ENCODE measurements around the gene LMNTD1. TPM values are rescaled to one million over a fixed set of nuclear protein-coding genes. Genes with fewer than 3 reads are reported as not detected.
"Not testable (repeated sequence)": the region's sequence is repeated elsewhere in the genome, so short reads cannot be mapped to it uniquely, and the experiment has no call there.

Gene LMNTD1
- not detected for total RNA-seq
- not detected for polyA plus RNA-seq

GRCh38 chr12:25553098-25553497, at the start of gene LMNTD1:
LMNTD1 (minus strand) TSS chr12:25553283; CDS start chr12:25552959, 324 bp downstream.
- no peak for DNase-seq (ENCODE audit: low spot score)
- 2% methylated on average over 1 of the region's 1 CpG for WGBS
- H3K9me3 ChIP-seq (ENCODE audit: control insufficient read depth in 4 of 4, low read length in 3 of 4): no peaks in the 10 kb centered on the region

GRCh38 chr12:25598956-25599355, 45.9 kb upstream of the LMNTD1 start:
- Histone ChIP-seq H3K27me3 (ENCODE audit: control insufficient read depth in 4 of 4, insufficient read depth in 4 of 4, low read length in 3 of 4) (no peaks in the 10 kb centered on the region), H3K4me1 (ENCODE audit: control insufficient read depth in 4 of 4, insufficient read depth in 4 of 4, low read length in 3 of 4) (no peaks in the 10 kb centered on the region), H3K4me3 (ENCODE audit: low read depth in 1 of 3, low read length in 3 of 3) (no peak overlapping the region), H3K9ac (ENCODE audit: low read depth in 1 of 2, low read length in 2 of 2) (no peak overlapping the region), H3K27ac (ENCODE audit: low read depth in 1 of 2, low read length in 2 of 2) (no peak overlapping the region), H3K9me3 (ENCODE audit: control insufficient read depth in 4 of 4, low read length in 3 of 4) (peaks cover 0 to 9% (median 0%) of the 10 kb centered on the region in 4 donors), H3K36me3 (ENCODE audit: control insufficient read depth in 4 of 4, insufficient read depth in 3 of 4, low read depth in 1 of 4, low read length in 3 of 4) (no peaks in the 10 kb centered on the region)
- 87% methylated on average over 3 of the region's 3 CpGs for WGBS
- DNase-seq (ENCODE audit: low spot score): no peak
- TF ChIP-seq CTCF (IDR thresholded peaks at IDR 0.05; ENCODE audit: low read depth, low read length, missing input control) (no peak), GABPA (IDR thresholded peaks at IDR 0.05 in 1 of 2, conservative IDR thresholded peaks at IDR 0.05 in 1 of 2) (no peak), ZBTB33 (IDR thresholded peaks at IDR 0.05) (no peak), SP1 (IDR thresholded peaks at IDR 0.05) (no peak)

More at GRCh38 chr12:25553098-25553497, at the start of gene LMNTD1:
- no peaks in the 10 kb centered on the region for H3K36me3 ChIP-seq (ENCODE audit: control insufficient read depth in 4 of 4, insufficient read depth in 3 of 4, low read depth in 1 of 4, low read length in 3 of 4)
- H3K27me3 ChIP-seq (ENCODE audit: control insufficient read depth in 4 of 4, insufficient read depth in 4 of 4, low read length in 3 of 4): no peaks in the 10 kb centered on the region
- TF ChIP-seq FOXA1 (IDR thresholded peaks at IDR 0.05): no peak
- no peak for TF ChIP-seq NR2F2 (IDR thresholded peaks at IDR 0.05)
- no peak for TF ChIP-seq JUND (IDR thresholded peaks at IDR 0.05)
- H3K9ac ChIP-seq (ENCODE audit: low read depth in 1 of 2, low read length in 2 of 2): no peak within 1 kb of the TSS
- H3K27ac ChIP-seq (ENCODE audit: low read depth in 1 of 2, low read length in 2 of 2): no peak within 1 kb of the TSS
- no peak within 1 kb of the TSS for H3K4me3 ChIP-seq (ENCODE audit: low read depth in 1 of 3, low read length in 3 of 3)
- H3K4me1 ChIP-seq (ENCODE audit: control insufficient read depth in 4 of 4, insufficient read depth in 4 of 4, low read length in 3 of 4): peaks cover 0 to 3% (median 0%) of the 10 kb centered on the region in 4 donors

- H3K27ac ChIP-seq (ENCODE audit: low read depth in 1 of 2, low read length in 2 of 2); H3K9me3 ChIP-seq (ENCODE audit: control insufficient read depth in 4 of 4, low read length in 3 of 4); H3K27me3 ChIP-seq (ENCODE audit: control insufficient read depth in 4 of 4, insufficient read depth in 4 of 4, low read length in 3 of 4); H3K4me1 ChIP-seq (ENCODE audit: control insufficient read depth in 4 of 4, insufficient read depth in 4 of 4, low read length in 3 of 4); H3K36me3 ChIP-seq (ENCODE audit: control insufficient read depth in 4 of 4, insufficient read depth in 3 of 4, low read depth in 1 of 4, low read length in 3 of 4); H3K9ac ChIP-seq (ENCODE audit: low read depth in 1 of 2, low read length in 2 of 2); DNase-seq (ENCODE audit: low spot score); H3K4me3 ChIP-seq (ENCODE audit: low read depth in 1 of 3, low read length in 3 of 3): not testable (repeated sequence)
Observed at GRCh38 chr12:25595496-25595895, 42.4 kb upstream of the LMNTD1 start.

GRCh38 chr12:25594376-25594775, 41.3 kb upstream of the LMNTD1 start:
- H3K27ac ChIP-seq (ENCODE audit: low read depth in 1 of 2, low read length in 2 of 2): no peak overlapping the region
- 98% methylated on average over 2 of the region's 2 CpGs for WGBS
- no peaks in the 10 kb centered on the region for H3K4me1 ChIP-seq (ENCODE audit: control insufficient read depth in 4 of 4, insufficient read depth in 4 of 4, low read length in 3 of 4)
- no peaks in the 10 kb centered on the region for H3K9me3 ChIP-seq (ENCODE audit: control insufficient read depth in 4 of 4, low read length in 3 of 4)
- DNase-seq (ENCODE audit: low spot score): no peak
- H3K36me3 ChIP-seq (ENCODE audit: control insufficient read depth in 4 of 4, insufficient read depth in 3 of 4, low read depth in 1 of 4, low read length in 3 of 4): no peaks in the 10 kb centered on the region
- H3K9ac ChIP-seq (ENCODE audit: low read depth in 1 of 2, low read length in 2 of 2): no peak overlapping the region
- H3K4me3 ChIP-seq (ENCODE audit: low read depth in 1 of 3, low read length in 3 of 3): no peak overlapping the region
- no peaks in the 10 kb centered on the region for H3K27me3 ChIP-seq (ENCODE audit: control insufficient read depth in 4 of 4, insufficient read depth in 4 of 4, low read length in 3 of 4)
- TF ChIP-seq FOXA2 (IDR thresholded peaks at IDR 0.05): no peak
- TF ChIP-seq RXRA (IDR thresholded peaks at IDR 0.05): no peak
- TF ChIP-seq HNF4G (IDR thresholded peaks at IDR 0.05): no peak
- TF ChIP-seq HNF4A (conservative IDR thresholded peaks at IDR 0.05): no peak
- TF ChIP-seq RAD21 (IDR thresholded peaks at IDR 0.05): no peak
- no peak for TF ChIP-seq EGR1 (IDR thresholded peaks at IDR 0.05; ENCODE audit: low read depth in 2 of 2)
- no peak for TF ChIP-seq MAX (IDR thresholded peaks at IDR 0.05)
- no peak for TF ChIP-seq SP1 (IDR thresholded peaks at IDR 0.05)
- TF ChIP-seq JUND (IDR thresholded peaks at IDR 0.05): no peak
- no peak for TF ChIP-seq ATF3 (IDR thresholded peaks at IDR 0.05)
- TF ChIP-seq CTCF (IDR thresholded peaks at IDR 0.05; ENCODE audit: low read depth, low read length, missing input control): no peak
- no peak for TF ChIP-seq GABPA (IDR thresholded peaks at IDR 0.05 in 1 of 2, conservative IDR thresholded peaks at IDR 0.05 in 1 of 2)
- TF ChIP-seq YY1 (IDR thresholded peaks at IDR 0.05): no peak
- no peak for TF ChIP-seq FOXA1 (IDR thresholded peaks at IDR 0.05)
- TF ChIP-seq NR2F2 (IDR thresholded peaks at IDR 0.05): no peak

Data from liver (tissue), 9 donors.